AG09309 (cell line): Measurements from ENCODE around the gene ARFRP1.

Source experiments
- DNase-seq: peaks from one replicate; pipeline ENCODE4 v3.0.0-alpha.2; 2010; ENCODE audit warnings: low read depth
- H3K4me3 ChIP-seq: 2 replicates; pipeline ENCODE4 v1.5.1; 2011; ENCODE audit warnings: mild to moderate bottlenecking, low read depth, low read length, moderate library complexity; ENCODE audit not compliant: control insufficient read depth
- CTCF ChIP-seq: IDR thresholded peaks from 2 replicates; pipeline ENCODE4 v1.5.1; 2011; ENCODE audit warnings: mild to moderate bottlenecking, low read depth, low read length, inconsistent platforms; ENCODE audit not compliant: insufficient read depth, control insufficient read depth; ENCODE audit errors: missing control alignments

Gene ARFRP1

GRCh38 chr20:63707558-63708300 lies at the start of gene ARFRP1, which contains the start of gene ZGPAT:
ARFRP1 (minus strand) TSS chr20:63707976; CDS start chr20:63707091, 885 bp downstream.
ZGPAT (plus strand) TSS chr20:63708039; CDS start chr20:63708581, 542 bp downstream.
- DNase-seq = peak; percentile 17
- TF ChIP-seq CTCF = no peak
- H3K4me3 ChIP-seq = peak within 1 kb of the TSS; percentile 60

GRCh38 chr20:63756648-63756991 lies 48.8 kb upstream of the ARFRP1 start:
- no peak for DNase-seq
- no peak overlapping the region for H3K4me3 ChIP-seq
- TF ChIP-seq CTCF = no peak

GRCh38 chr20:63755933-63756647 lies 48.3 kb upstream of the ARFRP1 start:
- DNase-seq = no peak
- H3K4me3 ChIP-seq = no peak overlapping the region
- no peak for TF ChIP-seq CTCF

GRCh38 chr20:63754008-63754407 lies 46.2 kb upstream of the ARFRP1 start:
- no peak for TF ChIP-seq CTCF
- no peak overlapping the region for H3K4me3 ChIP-seq
- DNase-seq = no peak

- DNase-seq = no peak
- TF ChIP-seq CTCF = no peak
- no peak overlapping the region for H3K4me3 ChIP-seq
These were observed 45.6 kb upstream of the ARFRP1 start for GRCh38 chr20:63753381-63753780.

- DNase-seq = no peak
- H3K4me3 ChIP-seq = no peak overlapping the region
- TF ChIP-seq CTCF = no peak
These were observed 44.8 kb upstream of the ARFRP1 start for GRCh38 chr20:63752411-63753101.
